Right atrium auricular region (tissue), 2 donors: ENCODE data around the gene WDR27. TPM values are rescaled to one million over a fixed set of nuclear protein-coding genes. Genes with fewer than 3 reads are reported as not detected.

Source experiments
- DNase-seq: peaks from one replicate; pipeline ENCODE4 v3.0.0-alpha.2; 2019; ENCODE audit warnings: low spot score
- H3K27ac ChIP-seq, 2 donors: fragments of 200-600 bp; sonication (generic); 1 replicate in 1 of 2; 2 replicates in 1 of 2; pipeline ENCODE4 v1.5.1; 2016 to 2019
- H3K27me3 ChIP-seq, 2 donors: fragments of 200-600 bp; sonication (generic); one replicate each; pipeline versions ENCODE4 v1.5.1 to v1.6.0; 2017 to 2019
- H3K36me3 ChIP-seq: fragments of 200-600 bp; sonication (generic); one replicate; pipeline ENCODE4 v1.5.1; 2016
- H3K4me1 ChIP-seq, 2 donors: fragments of 200-600 bp; sonication (generic); one replicate each; pipeline versions ENCODE4 v1.5.1 to v1.6.0; 2017 to 2019
- H3K4me3 ChIP-seq, 2 donors: fragments of 200-600 bp; sonication (generic); 1 replicate in 1 of 2; 2 replicates in 1 of 2; pipeline ENCODE4 v1.5.1; 2017 to 2019; ENCODE audit warnings: mild to moderate bottlenecking in 1 of 2, moderate library complexity in 1 of 2
- H3K9me3 ChIP-seq, 2 donors: fragments of 200-600 bp; sonication (generic); one replicate each; pipeline ENCODE4 v1.5.1; 2019
- CTCF ChIP-seq, 2 donors: fragments of 200-600 bp; sonication (generic); IDR thresholded peaks; one replicate each; pipeline ENCODE4 v1.5.1; 2019; ENCODE audit warnings: antibody characterized with exemption in 2 of 2
- total RNA-seq, 2 donors: library from RNA; depleted of rRNA; stranded (reverse); fragments of >200 nt; gene quantifications; one replicate each; pipeline ENCODE4 v1.1.0, GENCODE V29; 2016

The WDR27 gene
- total RNA-seq, 2 donors from 2014 or later: 3.5 to 4.7 TPM

- no peak for TF ChIP-seq CTCF (IDR thresholded peaks at IDR 0.05)
- Histone ChIP-seq H3K9me3 (no peaks in the 10 kb centered on the region), H3K4me1 (no peaks in the 10 kb centered on the region), H3K4me3 (no peak overlapping the region), H3K27me3 (no peaks in the 10 kb centered on the region), H3K36me3 (no peaks in the 10 kb centered on the region), H3K27ac (no peak overlapping the region)
- DNase-seq: no peak
These were observed 60.8 kb downstream of the WDR27 start for GRCh38 chr6:169640983-169641382.

GRCh38 chr6:169640351-169640852 lies 61.4 kb downstream of the WDR27 start:
- no peak for TF ChIP-seq CTCF (IDR thresholded peaks at IDR 0.05)
- Histone ChIP-seq H3K36me3 (no peaks in the 10 kb centered on the region), H3K9me3 (no peaks in the 10 kb centered on the region), H3K27me3 (no peaks in the 10 kb centered on the region), H3K27ac (no peak overlapping the region), H3K4me1 (no peaks in the 10 kb centered on the region), H3K4me3 (no peak overlapping the region)
- DNase-seq: no peak

DNA sequence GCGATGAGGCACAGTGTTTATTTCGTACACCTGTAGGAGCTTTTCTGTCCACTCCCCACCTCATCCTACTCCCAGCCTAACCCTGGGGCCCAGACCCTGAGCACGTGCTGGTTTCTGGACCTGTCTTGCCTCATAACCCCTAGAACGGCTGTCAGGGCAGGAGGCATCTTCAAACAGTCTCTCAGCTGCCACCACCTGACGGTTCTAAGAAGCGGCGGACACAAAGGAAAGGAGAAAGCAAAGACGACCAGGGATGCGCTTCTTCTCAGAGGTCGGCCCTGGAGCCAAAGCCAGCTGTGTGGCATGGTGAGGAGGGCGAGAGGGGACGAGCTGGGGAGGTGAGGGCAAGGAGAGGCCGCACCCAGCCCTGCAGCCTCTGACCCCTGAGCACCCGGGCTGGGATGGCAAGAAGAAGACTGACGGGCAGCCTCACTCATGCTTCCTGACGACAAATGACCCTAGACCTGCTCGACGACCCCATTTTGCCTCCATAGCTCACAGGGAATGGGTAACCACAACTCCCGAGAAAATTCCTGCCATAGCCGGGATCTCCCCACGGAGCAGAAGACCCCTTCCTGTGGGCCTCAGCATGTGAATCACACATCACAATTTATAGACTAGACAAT lies 62.1 kb downstream of the WDR27 start:
- no peak for DNase-seq
- Histone ChIP-seq H3K27ac (no peak overlapping the region), H3K36me3 (no peaks in the 10 kb centered on the region), H3K27me3 (no peaks in the 10 kb centered on the region), H3K9me3 (no peaks in the 10 kb centered on the region), H3K4me3 (no peak overlapping the region), H3K4me1 (no peaks in the 10 kb centered on the region)
- no peak for TF ChIP-seq CTCF (IDR thresholded peaks at IDR 0.05)

GRCh38 chr6:169638915-169639314 lies 62.9 kb downstream of the WDR27 start:
- H3K36me3 ChIP-seq: no peaks in the 10 kb centered on the region
- no peak for TF ChIP-seq CTCF (IDR thresholded peaks at IDR 0.05)
- H3K27me3 ChIP-seq: no peaks in the 10 kb centered on the region
- H3K27ac ChIP-seq: no peak overlapping the region
- no peaks in the 10 kb centered on the region for H3K9me3 ChIP-seq
- DNase-seq: no peak
- H3K4me3 ChIP-seq: no peak overlapping the region
- H3K4me1 ChIP-seq: no peaks in the 10 kb centered on the region

DNA sequence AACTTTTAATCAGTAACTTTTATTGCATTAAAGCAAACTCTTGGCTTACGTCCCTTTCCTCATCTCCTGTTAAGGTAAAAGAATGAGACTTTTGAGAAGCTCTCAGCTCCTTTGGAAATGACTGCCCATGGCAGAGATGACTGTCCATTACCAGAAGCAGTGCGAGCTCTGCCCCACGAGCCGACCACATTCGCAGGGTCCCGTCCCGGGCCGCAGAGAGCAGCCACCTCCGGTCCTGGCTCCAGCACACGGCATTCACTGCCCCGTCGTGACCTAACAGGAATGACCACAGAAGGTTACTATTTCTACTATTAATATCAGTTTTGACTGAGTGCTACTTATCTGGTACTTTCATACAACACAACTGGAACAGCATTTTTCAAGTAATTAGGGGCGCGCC lies 63.4 kb downstream of the WDR27 start:
- Histone ChIP-seq H3K27me3 (no peaks in the 10 kb centered on the region), H3K4me1 (no peaks in the 10 kb centered on the region), H3K4me3 (no peak overlapping the region), H3K36me3 (peaks cover 1% of the 10 kb centered on the region), H3K9me3 (no peaks in the 10 kb centered on the region), H3K27ac (no peak overlapping the region)
- no peak for TF ChIP-seq CTCF (IDR thresholded peaks at IDR 0.05)
- DNase-seq: no peak

DNA sequence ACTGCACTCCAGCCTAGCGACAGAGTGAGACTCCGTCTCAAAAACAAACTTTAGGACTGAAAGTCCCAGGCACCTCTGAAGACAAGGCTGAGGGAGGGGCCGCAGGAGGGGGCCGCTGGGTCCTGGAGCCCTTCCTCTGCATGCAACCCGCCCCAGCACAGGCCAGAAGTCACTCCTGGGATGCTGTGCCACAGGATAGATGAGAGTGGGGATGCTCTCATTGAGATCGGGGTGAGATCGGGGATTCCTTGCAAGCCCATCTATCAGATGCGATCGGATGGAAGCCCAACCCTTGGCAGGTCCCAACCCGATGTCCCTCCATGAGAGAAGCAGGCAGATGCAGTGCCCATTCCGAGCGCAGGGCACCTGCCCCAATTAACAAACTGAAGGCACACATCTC lies 66.5 kb downstream of the WDR27 start:
- H3K27ac ChIP-seq: no peak overlapping the region
- no peak for DNase-seq
- no peak for TF ChIP-seq CTCF (IDR thresholded peaks at IDR 0.05)
- H3K4me3 ChIP-seq: no peak overlapping the region
- no peaks in the 10 kb centered on the region for H3K4me1 ChIP-seq
- H3K27me3 ChIP-seq: no peaks in the 10 kb centered on the region
- no peaks in the 10 kb centered on the region for H3K9me3 ChIP-seq
- peaks cover 8% of the 10 kb centered on the region for H3K36me3 ChIP-seq
